ENCODE data around the gene ARHGAP26. TPM values are rescaled to one million over a fixed set of nuclear protein-coding genes. Genes with fewer than 3 reads are reported as not detected.

ARHGAP26 gene
- polyA plus RNA-seq, 1 donor (not counting 4 experiments of a cell fraction or from before 2014, with no cell fraction given): 3.9 TPM

- no peaks in the 10 kb centered on the region for H3K79me2 ChIP-seq (ENCODE audit: control insufficient read depth, insufficient read depth, low read length)
- TF ChIP-seq CTCF (optimal IDR thresholded peaks at IDR 0.05 in 1 of 3, IDR thresholded peaks at IDR 0.05 in 1 of 3, conservative IDR thresholded peaks at IDR 0.05 in 1 of 3; ENCODE audit: extremely low read depth in 1 of 3, insufficient read depth in 2 of 3, low read length in 3 of 3) (no peak), EZH2 (IDR thresholded peaks at IDR 0.05; ENCODE audit: low read length) (no peak)
- peak overlapping the region; percentile 77 for H3K27ac ChIP-seq (ENCODE audit: control insufficient read depth, insufficient read depth, low read length)
- dilution Hi-C loops (cut with MboI; ENCODE audit: extremely low pct_ligation_motif_present, low sequenced_read_pairs): no loop called here
- H2AFZ ChIP-seq (ENCODE audit: control insufficient read depth, low read length): no peak overlapping the region
- H3K4me2 ChIP-seq (ENCODE audit: control insufficient read depth, extremely low read depth, insufficient read depth, low read depth, low read length): peak overlapping the region; percentile 23
- H4K20me1 ChIP-seq (ENCODE audit: control insufficient read depth, extremely low read depth, insufficient read depth, low read length): no peaks in the 10 kb centered on the region
- no peak overlapping the region for H3K9ac ChIP-seq (ENCODE audit: control insufficient read depth, extremely low read depth, insufficient read depth, low read length)
- no peak for DNase-seq (ENCODE audit: low read depth, low spot score)
- H3K36me3 ChIP-seq (ENCODE audit: control insufficient read depth in 2 of 2, extremely low read depth in 1 of 2, insufficient read depth in 2 of 2, low read length in 2 of 2): no peaks in the 10 kb centered on the region
- H3K9me3 ChIP-seq (ENCODE audit: control insufficient read depth, low read depth, low read length): no peaks in the 10 kb centered on the region
- H3K27me3 ChIP-seq (ENCODE audit: control insufficient read depth, extremely low read depth, insufficient read depth, low read length): no peaks in the 10 kb centered on the region
- no peaks in the 10 kb centered on the region for H3K9me1 ChIP-seq (ENCODE audit: control insufficient read depth, extremely low read depth, insufficient read depth, low read length)
- peaks cover 21% of the 10 kb centered on the region for H3K4me1 ChIP-seq (ENCODE audit: control insufficient read depth, extremely low read depth, insufficient read depth, low read length)
- H3K4me3 ChIP-seq (ENCODE audit: control insufficient read depth in 2 of 3, extremely low read depth in 1 of 3, insufficient read depth in 2 of 3, low read depth in 1 of 3, low read length in 3 of 3): no peak overlapping the region
- peak; percentile 94 for FAIRE-seq
Observed at GRCh38 chr5:143262393-143263174, 492.4 kb downstream of the ARHGAP26 start.

- H3K9me3 ChIP-seq (ENCODE audit: control insufficient read depth, low read depth, low read length): no peaks in the 10 kb centered on the region
- H4K20me1 ChIP-seq (ENCODE audit: control insufficient read depth, extremely low read depth, insufficient read depth, low read length): no peaks in the 10 kb centered on the region
- no peak overlapping the region for H3K4me3 ChIP-seq (ENCODE audit: control insufficient read depth in 2 of 3, extremely low read depth in 1 of 3, insufficient read depth in 2 of 3, low read depth in 1 of 3, low read length in 3 of 3)
- no peaks in the 10 kb centered on the region for H3K9me1 ChIP-seq (ENCODE audit: control insufficient read depth, extremely low read depth, insufficient read depth, low read length)
- no peaks in the 10 kb centered on the region for H3K27me3 ChIP-seq (ENCODE audit: control insufficient read depth, extremely low read depth, insufficient read depth, low read length)
- no peak overlapping the region for H2AFZ ChIP-seq (ENCODE audit: control insufficient read depth, low read length)
- TF ChIP-seq CTCF (optimal IDR thresholded peaks at IDR 0.05 in 1 of 3, IDR thresholded peaks at IDR 0.05 in 1 of 3, conservative IDR thresholded peaks at IDR 0.05 in 1 of 3; ENCODE audit: extremely low read depth in 1 of 3, insufficient read depth in 2 of 3, low read length in 3 of 3): no peak
- no peak for TF ChIP-seq EZH2 (IDR thresholded peaks at IDR 0.05; ENCODE audit: low read length)
- no peaks in the 10 kb centered on the region for H3K79me2 ChIP-seq (ENCODE audit: control insufficient read depth, insufficient read depth, low read length)
- no peak overlapping the region for H3K27ac ChIP-seq (ENCODE audit: control insufficient read depth, insufficient read depth, low read length)
- H3K4me2 ChIP-seq (ENCODE audit: control insufficient read depth, extremely low read depth, insufficient read depth, low read depth, low read length): no peak overlapping the region
- dilution Hi-C loops (cut with MboI; ENCODE audit: extremely low pct_ligation_motif_present, low sequenced_read_pairs): no loop called here
- peaks cover 21% of the 10 kb centered on the region for H3K4me1 ChIP-seq (ENCODE audit: control insufficient read depth, extremely low read depth, insufficient read depth, low read length)
- FAIRE-seq (peak; percentile 36), DNase-seq (ENCODE audit: low read depth, low spot score) (no peak)
- no peaks in the 10 kb centered on the region for H3K36me3 ChIP-seq (ENCODE audit: control insufficient read depth in 2 of 2, extremely low read depth in 1 of 2, insufficient read depth in 2 of 2, low read length in 2 of 2)
- H3K9ac ChIP-seq (ENCODE audit: control insufficient read depth, extremely low read depth, insufficient read depth, low read length): no peak overlapping the region
Observed at GRCh38 chr5:143263272-143263810, 493.2 kb downstream of the ARHGAP26 start.

All from keratinocyte (primary cell).